HG02571 (cell line): ENCODE measurements around the gene OSBP2.

Experiments used
- ATAC-seq: cut with Tn5 transposase; IDR thresholded peaks from one replicate; pipeline ENCODE4 v1.9.1; 2021; ENCODE audit warnings: mild to moderate bottlenecking, moderate library complexity; ENCODE audit not compliant: unreplicated experiment

OSBP2 gene

DNA sequence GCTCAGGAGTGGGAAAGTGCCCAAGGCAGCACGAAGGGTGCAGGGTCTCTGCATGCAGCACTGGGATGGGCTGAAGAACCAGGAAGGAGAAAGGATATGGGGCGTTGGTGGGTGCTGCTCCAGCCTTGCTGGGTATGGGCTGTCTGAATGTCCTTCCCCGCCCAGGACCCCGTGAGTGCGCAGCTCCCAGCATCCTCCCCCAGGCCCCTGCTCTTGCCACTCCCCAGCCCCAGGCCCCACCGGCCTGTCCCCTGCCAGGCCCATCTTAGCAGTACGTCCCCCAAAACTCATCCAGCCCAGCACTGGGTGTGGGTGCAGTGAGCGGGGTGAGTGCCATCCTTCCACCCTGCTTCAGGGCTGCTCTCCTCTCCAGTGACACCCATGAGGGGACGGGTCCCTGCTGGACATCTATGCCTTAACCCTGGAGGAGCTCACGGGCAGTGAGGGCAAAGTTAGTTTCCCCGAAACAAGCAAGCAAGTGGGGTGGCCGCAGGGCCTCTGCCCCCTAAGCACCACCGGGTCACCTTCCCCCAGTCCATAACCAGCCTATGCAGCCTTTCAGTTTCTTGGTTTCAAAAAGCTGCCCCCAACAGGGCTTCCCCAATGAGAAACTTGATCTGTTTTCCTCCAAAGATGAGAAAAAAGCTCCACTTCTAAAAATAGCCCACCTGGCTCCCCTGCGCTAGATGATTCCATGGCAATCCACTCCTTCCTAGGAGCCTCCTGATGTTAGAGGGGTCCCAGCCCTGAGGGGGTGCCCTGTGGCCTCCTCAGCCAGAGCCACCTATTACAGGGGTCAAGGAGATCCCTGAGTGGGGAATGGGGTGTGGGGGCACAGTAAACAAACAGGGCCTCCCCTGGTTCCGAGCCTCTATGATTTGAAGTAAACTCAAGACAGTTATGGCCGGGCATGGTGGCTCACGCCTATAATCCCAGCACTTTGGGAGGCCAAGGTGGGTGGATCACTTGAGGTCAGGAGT is 170.1 kb downstream of the OSBP2 start:
- no peak for ATAC-seq

GRCh38 chr22:30865656-30866055 is 171.0 kb downstream of the OSBP2 start:
- ATAC-seq: no peak

DNA sequence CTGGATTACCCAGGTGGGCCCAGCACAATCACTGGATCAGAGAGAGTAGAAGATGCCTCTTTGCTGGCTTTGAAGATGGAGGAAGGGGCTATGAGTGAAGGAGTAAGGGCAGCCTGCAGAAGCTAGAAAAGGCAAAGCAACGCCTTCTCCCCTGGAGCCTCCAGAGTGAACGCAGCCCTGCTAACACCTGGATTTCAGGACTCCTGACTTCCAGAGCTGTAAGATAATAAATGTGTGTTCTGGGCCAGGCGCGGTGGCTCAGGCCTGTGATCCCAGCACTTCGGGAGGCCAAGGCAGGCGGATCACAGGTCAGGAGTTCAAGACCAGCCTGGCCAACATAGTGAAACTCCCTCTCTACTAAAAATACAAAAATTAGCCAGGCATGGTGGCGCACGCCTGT is 171.5 kb downstream of the OSBP2 start:
- ATAC-seq: no peak

- no peak for ATAC-seq
Observed at GRCh38 chr22:30866811-30867271, 172.2 kb downstream of the OSBP2 start.

DNA sequence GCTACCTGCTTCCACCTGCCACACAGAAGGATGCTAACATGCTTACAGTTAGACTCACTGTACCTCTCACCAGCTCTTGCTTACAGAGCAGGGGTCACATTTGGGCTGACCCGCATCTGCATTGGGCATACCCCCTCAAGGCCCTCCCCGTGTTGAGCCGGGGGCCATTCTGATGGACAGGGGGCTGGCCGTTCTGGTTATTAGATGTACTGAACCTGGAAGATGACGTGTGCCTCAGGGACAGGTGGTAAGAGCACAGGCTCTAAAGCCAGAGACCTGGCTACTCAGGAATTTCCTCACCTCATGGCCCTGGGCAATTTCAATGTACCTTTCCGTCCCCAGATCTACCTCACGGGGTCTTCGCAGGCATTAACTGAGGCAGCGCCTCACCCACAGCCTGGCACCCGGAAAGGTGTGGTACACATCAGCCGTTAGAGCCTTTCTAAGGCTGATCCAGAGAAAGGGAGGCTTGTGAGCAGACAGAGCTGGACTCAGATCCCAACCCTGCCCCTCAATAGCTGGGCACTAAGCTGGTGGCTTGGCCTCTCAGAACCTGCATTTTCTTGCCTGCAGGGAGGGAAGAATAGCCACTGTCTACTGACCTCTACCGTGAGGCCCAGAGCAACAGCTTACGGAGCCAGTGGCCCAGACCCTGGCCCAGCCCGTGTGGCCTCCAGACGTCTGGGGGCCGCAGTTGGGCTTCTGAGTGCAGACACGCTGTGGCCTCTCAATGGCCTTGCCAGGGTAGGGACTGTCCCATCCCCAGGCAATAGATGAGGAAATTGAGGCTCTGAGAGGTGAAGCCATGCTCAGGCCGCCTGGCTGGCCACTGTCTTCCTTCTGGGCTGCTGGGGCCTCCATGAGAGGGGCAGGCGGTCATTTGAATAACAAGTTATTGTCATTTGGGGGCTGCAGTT is 173.3 kb downstream of the OSBP2 start:
- ATAC-seq: no peak

DNA sequence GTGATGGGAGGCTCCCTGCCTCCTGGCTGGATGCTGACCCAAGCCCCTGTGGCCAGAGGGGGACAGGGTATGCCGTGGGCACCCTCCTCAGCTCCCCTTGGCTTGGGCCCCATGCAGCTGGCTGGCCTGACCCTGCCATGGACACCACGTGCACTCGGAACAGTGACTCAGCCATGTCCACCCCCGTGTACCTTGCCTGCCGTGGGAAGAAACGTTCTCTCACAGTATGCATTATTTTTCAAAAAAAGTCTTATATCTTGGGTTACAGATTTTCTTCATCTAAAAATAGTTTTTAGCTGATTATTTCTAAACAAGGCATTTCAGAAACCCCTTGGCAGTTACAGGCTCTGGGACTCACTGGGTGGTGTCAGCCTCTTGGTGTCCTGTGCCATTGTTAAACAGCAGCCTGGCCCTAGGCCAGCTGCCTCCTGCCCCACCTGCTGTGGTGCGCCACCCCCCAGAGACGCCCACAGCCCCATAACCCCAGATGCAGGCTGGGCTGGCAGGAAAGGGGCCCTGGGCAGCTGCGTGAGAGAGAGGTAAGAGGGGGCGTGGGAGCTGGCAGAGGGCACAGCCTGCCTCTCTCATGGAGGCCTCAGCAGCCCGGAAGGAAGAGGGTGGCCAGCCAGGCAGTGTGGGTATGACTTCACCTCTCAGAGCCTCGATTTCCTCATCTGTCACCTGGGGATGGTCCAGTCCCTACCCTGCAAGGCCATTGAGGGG is 174.2 kb downstream of the OSBP2 start:
- ATAC-seq: no peak

GRCh38 chr22:30869667-30870395 is 175.2 kb downstream of the OSBP2 start:
- no peak for ATAC-seq

DNA sequence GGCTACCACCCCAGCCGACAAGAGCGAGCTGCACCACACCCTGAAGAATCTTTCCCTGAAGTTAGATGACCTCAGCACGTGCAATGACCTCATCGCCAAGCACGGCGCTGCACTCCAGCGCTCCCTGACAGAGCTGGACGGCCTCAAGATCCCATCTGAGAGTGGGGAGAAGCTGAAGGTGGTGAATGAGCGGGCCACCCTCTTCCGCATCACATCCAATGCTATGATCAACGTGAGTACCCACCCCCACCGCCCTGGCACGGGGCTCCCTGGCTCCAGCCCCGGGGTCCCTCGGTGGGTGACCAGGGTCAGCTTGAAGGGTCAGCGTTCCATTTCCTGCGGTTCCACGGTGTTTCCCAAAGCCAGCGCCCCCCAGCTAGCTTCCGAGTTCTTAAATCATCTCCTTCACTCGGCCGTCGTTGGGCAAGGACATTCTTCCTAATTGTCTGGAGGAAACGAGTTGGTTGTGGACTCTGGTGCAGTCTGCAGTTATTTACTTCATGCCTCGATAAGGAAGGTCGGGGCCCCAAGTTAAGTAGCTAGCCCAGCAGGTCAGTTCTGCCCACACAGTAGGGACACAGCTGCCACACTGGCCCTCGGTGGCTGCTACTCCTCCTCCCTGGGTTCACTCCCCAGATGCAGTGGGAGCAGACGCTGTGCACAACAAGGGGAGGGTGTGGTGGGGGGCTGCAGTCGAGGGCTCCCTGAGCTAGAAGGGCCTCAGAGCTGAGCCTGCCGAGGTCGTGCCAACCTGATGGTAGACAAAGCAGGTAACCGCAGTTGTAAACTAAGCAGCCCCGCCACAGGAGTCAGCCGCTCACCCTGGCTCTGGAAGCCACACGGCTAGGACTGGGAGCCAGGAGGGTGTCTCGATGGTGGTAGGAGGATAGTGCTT is 176.0 kb downstream of the OSBP2 start:
- ATAC-seq: no peak

DNA sequence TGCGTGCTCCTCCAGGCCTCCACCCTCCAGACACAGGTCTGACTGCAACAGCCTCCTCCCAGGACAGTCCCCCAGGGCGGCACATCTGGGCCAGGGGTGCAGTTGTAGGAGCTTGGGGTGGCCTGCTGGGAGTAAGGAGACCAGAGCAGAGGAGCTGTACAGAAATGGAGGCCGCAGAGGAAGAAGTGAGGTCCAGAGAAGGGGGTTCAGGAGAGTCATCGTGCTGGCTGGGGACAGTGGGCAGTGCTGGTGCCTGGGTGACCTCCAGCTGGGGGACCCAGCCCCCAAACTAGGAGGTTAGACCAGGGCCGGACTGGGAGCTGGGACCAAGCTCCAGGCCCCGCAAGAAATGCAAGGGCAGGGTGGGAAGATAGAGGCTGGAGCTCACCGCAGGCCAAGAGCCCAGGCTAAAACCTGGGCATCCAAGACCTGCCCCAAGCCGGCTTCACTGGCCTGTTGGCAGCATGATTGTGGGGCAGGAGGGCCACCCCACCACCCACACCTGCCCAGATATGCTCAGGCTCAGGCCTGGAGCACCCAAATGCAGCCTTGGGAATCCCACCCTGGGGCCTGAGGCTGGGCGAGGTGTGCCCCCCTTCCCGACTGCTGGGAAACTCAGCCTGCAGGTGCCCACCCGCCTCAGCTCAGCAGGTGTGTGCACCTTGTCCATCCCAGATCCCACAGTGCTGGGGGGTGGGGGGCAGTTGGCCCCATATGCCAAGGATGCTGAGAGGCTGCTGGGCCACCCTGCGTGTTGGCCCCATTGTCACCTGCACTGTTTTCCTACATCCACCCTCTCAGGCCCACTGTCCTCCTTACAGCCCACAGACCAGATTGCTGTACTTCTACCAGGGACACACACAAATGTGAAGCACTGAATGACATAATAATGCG is 177.0 kb downstream of the OSBP2 start:
- no peak for ATAC-seq

- no peak for ATAC-seq
Observed at GRCh38 chr22:30872285-30873041, 177.8 kb downstream of the OSBP2 start.

- ATAC-seq: no peak
Observed at GRCh38 chr22:30873086-30873650, 178.5 kb downstream of the OSBP2 start.

DNA sequence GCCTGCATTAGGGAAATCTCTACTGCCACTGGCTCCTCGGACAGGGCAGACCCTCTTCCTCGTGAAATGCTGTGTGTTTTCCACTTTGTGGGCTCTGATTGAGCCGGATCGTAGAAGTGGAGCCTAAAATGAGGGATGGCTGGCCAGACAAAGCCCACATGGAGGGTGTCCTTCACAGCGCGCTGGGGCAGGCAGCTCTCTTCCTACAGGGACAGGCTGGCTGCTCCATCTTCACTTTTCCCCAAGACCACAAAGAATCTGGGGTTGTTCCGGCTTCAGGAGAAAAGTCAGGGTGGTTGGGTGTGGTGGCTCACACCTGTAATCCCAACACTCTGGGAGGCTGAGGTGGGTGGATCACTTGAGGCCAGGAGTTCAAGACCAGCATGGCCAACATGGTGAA is 179.0 kb downstream of the OSBP2 start:
- ATAC-seq: no peak

DNA sequence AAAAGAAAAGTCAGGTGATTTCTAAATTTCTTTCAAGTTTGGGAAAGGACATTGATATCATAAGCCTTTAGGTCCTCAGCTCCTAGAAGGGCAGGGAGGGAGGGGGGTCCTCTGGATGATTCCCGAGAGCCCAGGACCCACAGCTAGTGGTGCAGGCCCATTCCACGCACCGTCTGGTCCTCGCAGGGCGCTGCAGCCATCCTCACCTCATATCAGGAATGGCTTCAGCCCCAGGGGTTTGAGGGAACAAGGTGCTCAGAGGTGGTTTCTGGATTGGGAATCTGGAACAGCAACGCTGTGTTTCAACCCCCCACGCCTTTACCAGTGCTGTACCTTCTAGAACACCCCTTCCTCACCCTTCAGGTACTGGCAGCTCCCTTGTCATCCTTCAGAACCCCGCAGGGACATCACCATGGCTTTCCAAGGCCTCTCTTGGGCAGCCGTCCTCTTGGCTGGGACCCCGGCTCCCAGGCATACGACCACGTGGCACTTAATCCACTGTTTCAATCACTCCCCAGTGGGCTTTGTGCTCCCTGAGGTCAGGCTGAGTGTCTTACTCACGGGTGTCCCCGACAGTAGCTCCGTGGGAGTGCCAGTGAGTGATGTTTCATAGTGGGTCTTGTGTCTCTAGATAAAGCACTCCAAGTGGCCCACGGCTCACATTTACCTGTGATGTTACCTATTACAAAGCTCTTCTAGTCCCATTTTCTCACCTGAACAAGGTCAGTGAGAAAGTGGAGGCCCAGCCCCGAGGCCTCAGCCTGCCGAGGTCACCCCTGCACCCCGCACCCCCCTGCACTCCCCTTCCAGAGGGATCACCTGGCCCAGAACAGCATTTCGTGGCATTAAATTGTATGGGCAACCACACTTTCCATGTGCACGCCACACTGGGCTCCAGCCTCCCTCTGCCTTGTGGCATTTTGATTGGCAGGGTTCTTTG is 180.0 kb downstream of the OSBP2 start:
- no peak for ATAC-seq

- ATAC-seq: no peak
Observed at GRCh38 chr22:30875481-30876215, 181.0 kb downstream of the OSBP2 start.

GRCh38 chr22:30876221-30876751 is 181.6 kb downstream of the OSBP2 start:
- ATAC-seq: no peak
